NOMO-1 treated with dmso at 0.1 percent for 144 hours (cell line): ENCODE results near the gene LRCH4.
"Not testable (repeated sequence)": the region's sequence is repeated elsewhere in the genome, so short reads cannot be mapped to it uniquely, and the experiment has no call there.

ENCODE experiments used
- DNase-seq: peaks from one replicate; lab custom pipeline; 2025; ENCODE audit not compliant: unreplicated experiment; lab: John Stamatoyannopoulos, UW

The LRCH4 gene

DNA sequence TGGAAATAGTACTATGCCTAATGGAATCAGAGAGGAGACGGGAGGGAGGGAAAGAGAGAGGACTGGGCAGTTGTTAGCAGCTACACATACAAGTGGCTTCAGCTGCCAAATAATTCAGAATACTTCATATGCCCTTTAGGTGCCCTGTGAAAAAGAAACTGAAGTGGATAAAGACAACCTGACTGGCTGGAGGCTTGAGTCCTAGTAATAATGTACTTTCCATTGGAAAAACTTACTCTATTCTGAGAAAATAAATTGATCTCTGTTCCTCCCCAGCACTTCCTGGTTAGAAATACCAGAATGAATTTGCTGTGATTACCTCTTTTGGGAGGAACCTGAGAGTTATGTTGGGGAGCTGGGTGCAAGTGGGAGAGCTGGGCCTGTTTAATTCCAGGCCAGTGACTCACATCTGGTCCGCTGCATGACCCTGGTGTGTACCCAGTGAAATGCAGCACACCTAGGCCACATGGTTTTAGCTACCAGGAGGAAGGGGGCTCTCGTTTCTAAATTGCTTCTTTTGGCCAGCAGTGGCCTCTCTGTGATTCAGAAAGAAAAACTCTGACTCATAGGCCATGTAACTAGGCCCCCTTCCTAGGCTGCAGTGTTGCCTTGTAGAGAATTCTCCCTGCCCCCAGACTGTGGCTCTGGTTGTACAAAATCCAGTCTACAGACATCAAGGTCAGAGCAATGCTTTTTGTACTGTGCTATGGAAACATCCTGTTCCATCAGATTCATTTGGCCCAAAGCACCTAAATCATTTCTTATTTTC, 40.4 kb downstream of the LRCH4 start:
- no peak for DNase-seq

- DNase-seq, result no peak
These were observed 41.0 kb downstream of the LRCH4 start for GRCh38 chr7:100544967-100545359.

- DNase-seq, result no peak
These were observed 41.5 kb downstream of the LRCH4 start for GRCh38 chr7:100544386-100544785.

DNA sequence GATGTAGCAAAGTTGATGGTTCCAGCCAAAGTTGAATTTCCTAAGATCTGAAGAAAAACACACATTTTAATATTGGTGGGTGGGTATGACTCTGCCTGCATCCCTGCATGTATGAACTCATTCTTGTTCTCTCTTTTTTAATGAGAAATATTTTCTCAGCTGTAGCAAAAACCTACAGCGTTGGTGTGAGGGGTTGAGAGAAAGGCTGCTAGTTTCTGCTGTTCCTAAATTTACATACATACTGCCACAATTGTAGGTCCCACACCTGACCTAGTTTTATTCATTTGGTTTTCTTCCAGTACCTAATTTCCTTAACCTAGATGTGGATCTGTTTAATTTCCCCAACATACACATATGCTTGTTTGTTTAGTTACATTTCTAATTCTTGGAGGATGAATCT, 42.3 kb downstream of the LRCH4 start:
- DNase-seq, result no peak

DNA sequence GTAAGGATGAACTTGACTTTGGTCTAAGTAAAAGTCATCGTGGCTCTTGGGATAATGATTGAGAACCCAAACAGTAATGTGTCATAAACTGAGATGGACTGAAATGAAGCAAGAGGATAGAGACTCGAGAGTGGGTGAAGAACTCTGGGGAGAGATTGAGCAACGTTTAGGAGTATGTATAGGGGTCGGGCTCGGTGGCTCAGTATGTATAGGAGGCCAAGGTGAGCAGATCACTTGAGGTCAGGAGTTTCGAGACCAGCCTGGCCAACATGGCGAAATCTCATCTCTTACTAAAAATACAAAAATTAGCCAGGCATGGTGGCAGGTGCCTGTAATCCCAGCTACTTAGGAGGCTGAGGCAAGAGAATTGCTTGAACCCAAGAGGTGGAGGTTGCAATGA, 44.6 kb downstream of the LRCH4 start:
- DNase-seq, result not testable (repeated sequence)

DNA sequence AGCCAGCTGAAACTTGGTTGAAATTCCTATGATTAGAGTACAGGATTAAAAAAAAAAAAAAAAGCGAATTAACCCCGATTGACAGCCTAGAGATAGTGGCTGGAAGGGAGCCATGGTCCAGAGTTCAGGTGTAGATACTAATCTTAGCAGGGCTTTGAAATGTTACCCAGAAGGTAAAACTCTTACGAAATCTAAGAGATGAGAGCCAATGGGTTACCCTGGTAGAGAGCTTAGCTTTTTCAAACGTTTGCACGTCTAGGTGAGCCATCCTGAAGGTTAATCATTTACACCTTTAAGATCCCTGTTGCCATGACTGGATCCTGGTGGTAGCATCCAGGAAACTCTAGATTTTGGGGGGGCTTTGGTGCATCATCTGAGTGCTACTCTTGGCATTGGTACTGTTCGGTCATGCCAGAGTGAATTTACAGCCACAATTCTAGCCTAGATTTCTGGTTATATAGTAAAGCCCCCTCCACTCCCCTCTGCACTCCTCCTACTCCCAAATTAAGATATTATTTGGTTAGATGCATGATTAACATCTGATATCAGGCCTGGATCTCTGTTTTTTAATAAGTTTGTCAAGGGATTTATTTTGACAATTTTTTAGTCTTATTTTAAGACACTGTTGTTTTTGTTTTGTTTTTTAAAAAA, 45.7 kb downstream of the LRCH4 start:
- no peak for DNase-seq

- DNase-seq, result no peak
These were observed 46.4 kb downstream of the LRCH4 start for GRCh38 chr7:100539436-100540006.

DNA sequence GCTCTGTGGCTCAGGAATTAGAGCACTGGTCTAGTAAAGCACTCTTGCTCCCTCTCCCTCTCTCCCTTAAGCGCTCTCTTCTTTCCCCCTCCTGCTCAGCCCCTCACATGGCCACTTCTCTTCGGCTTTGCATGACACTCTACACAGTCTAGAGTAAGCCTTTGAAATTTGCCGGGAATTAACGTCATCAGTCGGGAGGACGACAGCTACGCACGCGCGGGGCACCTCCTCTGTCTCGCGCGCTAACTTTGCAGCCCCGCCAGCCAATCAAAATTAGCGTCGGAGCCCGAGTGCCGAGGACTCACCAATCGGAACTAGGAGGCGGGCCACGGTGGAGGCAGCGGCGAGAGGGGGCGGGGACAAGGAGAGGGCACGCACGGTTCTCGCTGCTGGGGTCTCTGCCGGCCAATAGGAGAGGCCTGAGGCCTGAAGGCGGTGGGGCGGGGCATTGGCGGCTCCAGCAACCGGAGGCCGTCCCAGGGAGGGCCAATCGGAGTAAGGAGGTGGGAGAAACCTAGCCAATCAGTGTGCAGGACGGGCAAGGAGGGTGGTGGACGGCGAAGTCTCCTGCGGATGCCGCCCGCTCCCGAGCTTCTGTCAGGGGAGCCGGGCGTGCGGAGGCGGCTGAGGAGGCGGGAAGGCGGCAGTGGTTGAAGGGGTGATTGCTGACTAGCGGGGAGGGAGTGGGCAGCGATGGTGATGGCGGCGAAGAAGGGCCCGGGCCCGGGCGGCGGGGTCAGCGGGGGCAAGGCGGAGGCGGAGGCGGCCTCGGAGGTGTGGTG, 47.1 kb downstream of the LRCH4 start, which contains the start of gene AGFG2:
Gene AGFG2 (plus strand): TSS at position 550 of the 782 bp plus-strand sequence. CDS start 144 bp downstream, at position 694.
- DNase-seq, result peak; percentile 100

- no peak for DNase-seq
These were observed 47.6 kb downstream of the LRCH4 start for GRCh38 chr7:100538348-100538653.

DNA sequence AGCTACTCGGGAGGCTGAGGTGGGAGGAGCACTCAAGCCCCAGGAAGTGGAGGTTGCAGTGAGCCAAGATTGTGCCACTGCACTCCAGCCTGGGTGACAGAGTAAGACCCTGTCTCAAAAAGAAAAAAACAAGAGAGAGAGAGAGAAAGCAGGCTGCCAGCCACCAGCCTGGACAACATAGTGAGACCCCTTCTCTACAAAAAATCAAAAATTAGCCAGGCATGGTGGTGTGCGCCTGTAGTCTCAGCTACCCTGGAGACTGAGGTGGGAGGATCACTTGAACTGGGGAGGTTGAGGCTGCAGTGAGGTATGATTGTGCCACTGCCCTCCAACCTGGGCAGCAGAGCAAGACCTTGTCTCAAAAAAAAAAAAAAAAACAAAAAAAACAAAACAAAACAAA, 49.2 kb downstream of the LRCH4 start:
- not testable (repeated sequence) for DNase-seq

- DNase-seq, result not testable (repeated sequence)
These were observed 49.9 kb downstream of the LRCH4 start for GRCh38 chr7:100535982-100536381.

DNA sequence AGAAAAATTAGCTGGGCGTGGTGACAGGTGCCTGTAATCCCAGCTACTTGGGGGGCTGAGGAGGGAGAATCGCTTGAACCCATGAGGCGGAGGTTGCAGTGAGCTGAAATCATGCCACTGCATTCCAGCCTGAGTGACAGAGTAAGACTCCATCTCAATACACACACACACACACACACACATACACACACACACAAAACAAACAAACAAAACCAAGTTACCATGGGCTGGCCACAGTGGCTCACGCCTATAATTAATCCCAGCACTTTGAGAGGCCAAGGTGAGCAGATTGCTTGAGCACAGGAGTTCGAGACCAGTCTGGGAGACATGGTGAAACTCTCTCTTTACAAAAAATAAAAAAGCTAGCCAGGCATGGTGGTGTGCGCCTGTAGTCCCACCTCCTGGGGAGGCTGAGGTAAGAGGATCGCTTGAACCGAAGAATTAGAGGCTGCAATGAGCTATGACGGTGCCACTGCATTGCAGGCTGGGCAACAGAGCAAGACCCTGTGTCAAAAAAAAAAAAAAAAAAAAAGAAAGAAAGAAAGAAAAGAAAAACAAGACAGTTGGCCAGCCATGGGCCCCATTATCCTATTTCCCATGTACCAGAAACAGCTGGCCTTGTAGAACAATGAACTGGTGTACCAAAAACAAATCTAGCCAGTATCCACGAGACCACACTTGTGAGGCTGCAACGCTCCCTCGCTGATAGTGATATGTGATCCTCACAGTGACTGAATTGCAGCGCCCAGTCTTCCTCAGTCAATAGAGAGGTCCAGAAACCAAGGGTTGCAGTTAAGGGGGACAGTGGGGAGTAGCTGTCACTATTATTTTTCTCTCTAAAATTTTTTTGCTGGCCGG, 53.5 kb downstream of the LRCH4 start:
- DNase-seq, result no peak

DNA sequence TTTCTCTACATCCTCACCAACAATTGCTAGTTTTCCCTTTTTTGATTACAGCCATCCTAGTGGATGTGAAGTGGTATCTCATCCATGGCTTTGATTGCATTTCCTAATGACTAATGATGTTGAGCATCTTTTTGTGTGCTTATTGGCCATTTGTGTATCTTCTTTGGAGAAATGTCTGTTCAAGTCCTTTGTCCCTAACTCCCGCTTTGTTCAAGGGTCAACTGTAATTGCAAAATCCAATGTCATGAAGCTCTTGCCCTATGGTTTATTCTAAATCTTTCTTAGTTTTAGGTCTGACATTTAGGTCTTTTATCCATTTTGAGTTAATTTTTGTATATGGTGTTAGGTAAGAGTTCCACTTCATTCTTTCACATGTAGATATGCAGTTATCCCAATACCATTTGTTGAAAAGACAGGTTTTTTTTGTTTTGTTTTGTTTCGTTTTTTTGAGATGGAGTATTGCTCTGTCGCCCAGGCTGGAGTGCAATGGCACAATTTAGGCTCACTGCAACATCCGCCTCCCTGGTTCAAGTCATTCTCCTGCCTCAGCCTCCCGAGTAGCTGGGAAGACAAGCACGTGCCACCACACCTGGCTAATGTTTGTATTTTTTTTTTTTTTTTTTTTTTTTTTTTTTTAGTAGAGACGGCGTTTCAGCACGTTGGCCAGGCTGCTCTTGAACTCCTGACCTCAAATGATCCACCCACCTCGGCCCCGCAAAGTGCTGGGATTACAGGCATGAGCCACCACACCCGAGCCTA, 57.6 kb downstream of the LRCH4 start:
- DNase-seq, result not testable (repeated sequence)
